Transverse colon (tissue), 4 donors: ENCODE data around the gene ALDH3A2.

ENCODE experiments used
- EP300 ChIP-seq: sonication (generic); formaldehyde crosslinking; IDR thresholded peaks from one replicate; pipeline ENCODE4 v1.6.1; 2017; ENCODE audit warnings: antibody characterized with exemption, low read depth
- POLR2A ChIP-seq: fragments of 450-650 bp; IDR thresholded peaks from one replicate; pipeline ENCODE4 v1.6.1; 2016; ENCODE audit warnings: antibody characterized with exemption, mild to moderate bottlenecking, moderate library complexity
- POLR2AphosphoS5 ChIP-seq, 3 donors: sonication (generic); formaldehyde crosslinking; IDR thresholded peaks; one replicate each; pipeline ENCODE4 v1.6.1; 2016; ENCODE audit warnings: antibody characterized with exemption in 3 of 3
- TF ChIP-seq, protein P1 (sequence below), 5 experiments: fragments of 200-600 bp in 3 of 5; fragments of 450-650 bp in 2 of 5; sonication (generic) in 3 of 5; IDR thresholded peaks; 1 replicate in 2 of 5; 2 replicates in 3 of 5; pipeline ENCODE4 v1.5.1; 2016 to 2017; ENCODE audit warnings: antibody characterized with exemption in 5 of 5, inconsistent platforms in 3 of 5, mild to moderate bottlenecking in 2 of 5, moderate library complexity in 1 of 5

GRCh38 chr17:19723964-19724363 lies 75.4 kb downstream of the ALDH3A2 start:
- TF ChIP-seq, protein P1, sequence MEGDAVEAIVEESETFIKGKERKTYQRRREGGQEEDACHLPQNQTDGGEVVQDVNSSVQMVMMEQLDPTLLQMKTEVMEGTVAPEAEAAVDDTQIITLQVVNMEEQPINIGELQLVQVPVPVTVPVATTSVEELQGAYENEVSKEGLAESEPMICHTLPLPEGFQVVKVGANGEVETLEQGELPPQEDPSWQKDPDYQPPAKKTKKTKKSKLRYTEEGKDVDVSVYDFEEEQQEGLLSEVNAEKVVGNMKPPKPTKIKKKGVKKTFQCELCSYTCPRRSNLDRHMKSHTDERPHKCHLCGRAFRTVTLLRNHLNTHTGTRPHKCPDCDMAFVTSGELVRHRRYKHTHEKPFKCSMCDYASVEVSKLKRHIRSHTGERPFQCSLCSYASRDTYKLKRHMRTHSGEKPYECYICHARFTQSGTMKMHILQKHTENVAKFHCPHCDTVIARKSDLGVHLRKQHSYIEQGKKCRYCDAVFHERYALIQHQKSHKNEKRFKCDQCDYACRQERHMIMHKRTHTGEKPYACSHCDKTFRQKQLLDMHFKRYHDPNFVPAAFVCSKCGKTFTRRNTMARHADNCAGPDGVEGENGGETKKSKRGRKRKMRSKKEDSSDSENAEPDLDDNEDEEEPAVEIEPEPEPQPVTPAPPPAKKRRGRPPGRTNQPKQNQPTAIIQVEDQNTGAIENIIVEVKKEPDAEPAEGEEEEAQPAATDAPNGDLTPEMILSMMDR (IDR thresholded peaks at IDR 0.05), result no peak
- TF ChIP-seq EP300 (no peak), POLR2A (no peak), POLR2AphosphoS5 (IDR thresholded peaks at IDR 0.05) (no peak)
